Heart left ventricle (tissue), 16 donors: ENCODE measurements around the gene AASS. TPM values are rescaled to one million over a fixed set of nuclear protein-coding genes. Genes with fewer than 3 reads are reported as not detected.

Experiments used
- ATAC-seq, 4 donors: fragments of 200-7000 bp; cut with Tn5 transposase; one replicate each; pipeline ENCODE4 v1.9.1; 2020 to 2022; ENCODE audit warnings: moderate library complexity in 4 of 4, mild to moderate bottlenecking in 3 of 4, moderate number of reproducible peaks in 1 of 4
- DNase-seq, 5 donors: peaks; one replicate each; pipeline ENCODE4 v3.0.0-alpha.2; 2020
- H3K27ac ChIP-seq, 12 donors: fragments of 200-600 bp; sonication (generic) in 4 of 12; one replicate each; pipeline versions ENCODE4 v1.5.0 to v1.8.0; 2016 to 2022; ENCODE audit warnings: mild to moderate bottlenecking in 2 of 12
- H3K27me3 ChIP-seq, 9 donors: fragments of 200-600 bp; sonication (generic) in 2 of 9; one replicate each; pipeline versions ENCODE4 v1.5.1 to v1.8.0; 2016 to 2022; ENCODE audit warnings: mild to moderate bottlenecking in 3 of 9
- H3K36me3 ChIP-seq, 9 donors: fragments of 200-600 bp; sonication (generic) in 2 of 9; one replicate each; pipeline versions ENCODE4 v1.5.0 to v1.8.0; 2018 to 2022; ENCODE audit warnings: mild to moderate bottlenecking in 2 of 9
- H3K4me1 ChIP-seq, 12 donors: fragments of 200-600 bp; sonication (generic) in 4 of 12; one replicate each; pipeline versions ENCODE4 v1.5.0 to v1.8.0; 2016 to 2022; ENCODE audit warnings: mild to moderate bottlenecking in 3 of 12
- H3K4me3 ChIP-seq, 12 donors: fragments of 200-600 bp; sonication (generic) in 4 of 12; one replicate each; pipeline versions ENCODE4 v1.5.0 to v1.8.0; 2017 to 2022; ENCODE audit warnings: mild to moderate bottlenecking in 9 of 12, moderate library complexity in 4 of 12
- H3K9me3 ChIP-seq, 12 donors: fragments of 200-600 bp; sonication (generic) in 4 of 12; one replicate each; pipeline versions ENCODE4 v1.5.0 to v1.8.0; 2016 to 2022; ENCODE audit warnings: mild to moderate bottlenecking in 1 of 12
- CTCF ChIP-seq, 12 donors: fragments of 200-600 bp; sonication (generic) in 4 of 12; IDR thresholded peaks; one replicate each; pipeline versions ENCODE4 v1.5.0 to v1.8.0; 2018 to 2022; ENCODE audit warnings: antibody characterized with exemption in 12 of 12, mild to moderate bottlenecking in 5 of 12
- POLR2A ChIP-seq, 2 donors: fragments of 450-650 bp; IDR thresholded peaks; one replicate each; pipeline ENCODE4 v1.6.1; 2017; ENCODE audit warnings: antibody characterized with exemption in 2 of 2, mild to moderate bottlenecking in 2 of 2, moderate library complexity in 2 of 2
- whole genome bisulfite sequencing, 4 donors: extraction: QIAGEN DNeasy Blood & Tissue Kit in 2 of 4; methylation state at CpG; one replicate each; pipeline versions ENCODE4 v1.1.5 to v1.1.7; 2013 to 2018; 5-methylcytosine and 5-hydroxymethylcytosine counted together
- intact Hi-C, 10 donors: fragments of 100-400 bp; cut with DNase I; formaldehyde crosslinking; loops; one replicate each; pipeline versions ENCODE4 v1.11.1 to v1.14.2; 2022
- polyA plus RNA-seq, 2 donors: library from polyadenylated mRNA; stranded (reverse); fragments of 200-250 nt; gene quantifications; one replicate each; pipeline ENCODE4 v1.2.3, GENCODE V29; 2013
- total RNA-seq, 9 donors: library from RNA; depleted of rRNA in 2 of 9; stranded (reverse); fragments of >200 nt in 2 of 9; fragmentation: NEBNext Ultra II Directional in 3 of 9; extraction: Animal tissue kit (Norgen Biotek cat#: 25700) in 3 of 9; gene quantifications; one replicate each; pipeline versions ENCODE4 v1.1.0 to v1.2.4, GENCODE V29; 2016 to 2023
- donor health status: ischemic (EF 13 %, LVEDD 7.1; RV severe dilation, severe dysfunction).
- donor health status: healthy with polysubstance abuse.
- donor health status: DM: no; HTN: yes; CAD: no.
- donor health status: DM: no; HTN: no; CAD: no.
- donor health status: ischemic (EF 25% LVEDD 6.9; RV normal size, moderate dysfunction).
- donor health status: ischemic (EF 25% LVEDD 5.7; RV mildly dilated, moderate dysfunction).
- donor health status: healthy.
- donor health status: DM: yes; HTN: yes; CAD: no.
- donor health status: ischemic (EF 35%, LVEDD 5.7; RV mildly dilated, moderate dysfunction).
- donor health status: nonischemic (EF 11% LVEDD 7.7; RV severe dilation, severe dysfunction).
- donor health status: DM: yes; HTN: yes; CAD: no.
- donor health status: PGD.
- donor health status: ischemic (EF 29% LVEDD 5.4; RV normal size, mild dysfunction).
- donor health status: nonischemic (EF 23%, LVEDD 6.1; RV moderate dilation, normal function).

Gene AASS
- total and polyA plus RNA-seq, 11 donors = 10.3 to 90.1 (median 32.2) TPM

- Histone ChIP-seq H3K27ac (no peak overlapping the region), H3K27me3 (no peaks in the 10 kb centered on the region), H3K4me1 (no peaks in the 10 kb centered on the region), H3K9me3 (no peaks in the 10 kb centered on the region), H3K36me3 (no peaks in the 10 kb centered on the region), H3K4me3 (no peak overlapping the region)
- no peak for ATAC-seq
- 86 to 91% (median 90%) methylated on average over 2 of the region's 2 CpGs for WGBS, 4 donors
- intact Hi-C loops = no loop called here
- DNase-seq = no peak
- no peak for TF ChIP-seq CTCF (IDR thresholded peaks at IDR 0.05)
- no peak for TF ChIP-seq POLR2A (IDR thresholded peaks at IDR 0.05)
These were observed 117.0 kb downstream of the AASS start for GRCh38 chr7:122027058-122027457.

Other genes with a start within 250 kb of the AASS start
- gene FEZF1, start 160.5 kb upstream of the AASS start, total RNA-seq = under 1 TPM in 2 of 9 donors, not detected in 7; 0.16 to 0.20 TPM
- gene FEZF1, start 160.5 kb upstream of the AASS start, polyA plus RNA-seq = not detected